Measurements from ENCODE around the gene SYNE4. TPM values are rescaled to one million over a fixed set of nuclear protein-coding genes. Genes with fewer than 3 reads are reported as not detected.
"Not testable (repeated sequence)": the region's sequence is repeated elsewhere in the genome, so short reads cannot be mapped to it uniquely, and the experiment has no call there.

Gene SYNE4
- total RNA-seq, 1 experiment from 2014 or later = 1.1 TPM

DNA sequence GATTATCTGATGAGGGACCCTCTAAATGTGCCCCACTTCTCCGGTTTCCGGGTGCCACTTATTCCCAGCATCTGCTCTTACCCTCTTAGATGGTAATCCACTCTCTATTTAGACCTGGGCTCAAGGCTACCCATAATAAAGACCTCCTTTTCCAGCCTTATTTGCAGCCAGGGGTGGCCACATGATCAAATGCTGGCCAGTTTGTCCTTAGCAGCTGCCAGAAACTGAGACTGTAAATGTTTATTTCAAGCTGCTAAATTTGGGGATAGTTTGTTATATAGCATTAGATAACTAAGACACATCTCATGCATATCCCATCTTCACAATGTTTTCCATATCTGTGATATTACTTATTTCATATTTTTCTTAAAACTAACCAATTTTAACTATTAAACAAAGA, 35.3 kb upstream of the SYNE4 start:
- intact Hi-C loops (cut with micrococcal nuclease; ENCODE audit: unreplicated experiment) = no loop called here
- Histone ChIP-seq H3K27me3 (ENCODE audit: control insufficient read depth, insufficient read depth, low read length) (no peaks in the 10 kb centered on the region), H3K9me3 (ENCODE audit: control insufficient read depth, insufficient read depth, low read depth, low read length) (no peaks in the 10 kb centered on the region), H3K4me3 (ENCODE audit: low read depth in 2 of 2, low read length in 2 of 2) (no peak overlapping the region), H3K4me1 (ENCODE audit: control insufficient read depth, insufficient read depth, low read length) (no peaks in the 10 kb centered on the region), H3K27ac (ENCODE audit: low read length) (no peak overlapping the region), H3K36me3 (ENCODE audit: control insufficient read depth, insufficient read depth, low read length) (no peaks in the 10 kb centered on the region)
- TF ChIP-seq TCF7L2 (IDR thresholded peaks at IDR 0.05; ENCODE audit: low read depth, low read length) (no peak), SIN3A (IDR thresholded peaks at IDR 0.05; ENCODE audit: borderline replicate concordance, insufficient read depth, low read depth, low read length) (no peak), POLR2AphosphoS5 (IDR thresholded peaks at IDR 0.05; ENCODE audit: low read depth, low read length) (no peak), CTCF (IDR thresholded peaks at IDR 0.05) (no peak)
- TF ChIP-seq, protein P1, sequence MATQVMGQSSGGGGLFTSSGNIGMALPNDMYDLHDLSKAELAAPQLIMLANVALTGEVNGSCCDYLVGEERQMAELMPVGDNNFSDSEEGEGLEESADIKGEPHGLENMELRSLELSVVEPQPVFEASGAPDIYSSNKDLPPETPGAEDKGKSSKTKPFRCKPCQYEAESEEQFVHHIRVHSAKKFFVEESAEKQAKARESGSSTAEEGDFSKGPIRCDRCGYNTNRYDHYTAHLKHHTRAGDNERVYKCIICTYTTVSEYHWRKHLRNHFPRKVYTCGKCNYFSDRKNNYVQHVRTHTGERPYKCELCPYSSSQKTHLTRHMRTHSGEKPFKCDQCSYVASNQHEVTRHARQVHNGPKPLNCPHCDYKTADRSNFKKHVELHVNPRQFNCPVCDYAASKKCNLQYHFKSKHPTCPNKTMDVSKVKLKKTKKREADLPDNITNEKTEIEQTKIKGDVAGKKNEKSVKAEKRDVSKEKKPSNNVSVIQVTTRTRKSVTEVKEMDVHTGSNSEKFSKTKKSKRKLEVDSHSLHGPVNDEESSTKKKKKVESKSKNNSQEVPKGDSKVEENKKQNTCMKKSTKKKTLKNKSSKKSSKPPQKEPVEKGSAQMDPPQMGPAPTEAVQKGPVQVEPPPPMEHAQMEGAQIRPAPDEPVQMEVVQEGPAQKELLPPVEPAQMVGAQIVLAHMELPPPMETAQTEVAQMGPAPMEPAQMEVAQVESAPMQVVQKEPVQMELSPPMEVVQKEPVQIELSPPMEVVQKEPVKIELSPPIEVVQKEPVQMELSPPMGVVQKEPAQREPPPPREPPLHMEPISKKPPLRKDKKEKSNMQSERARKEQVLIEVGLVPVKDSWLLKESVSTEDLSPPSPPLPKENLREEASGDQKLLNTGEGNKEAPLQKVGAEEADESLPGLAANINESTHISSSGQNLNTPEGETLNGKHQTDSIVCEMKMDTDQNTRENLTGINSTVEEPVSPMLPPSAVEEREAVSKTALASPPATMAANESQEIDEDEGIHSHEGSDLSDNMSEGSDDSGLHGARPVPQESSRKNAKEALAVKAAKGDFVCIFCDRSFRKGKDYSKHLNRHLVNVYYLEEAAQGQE (IDR thresholded peaks at IDR 0.05; ENCODE audit: insufficient read depth in 1 of 2, low read depth in 2 of 2, low read length in 1 of 2) = no peak
- CTCF ChIA-PET = no interaction called here
- DNase-seq (ENCODE audit: low read depth, low spot score) (no peak), ATAC-seq (no peak)
- POLR2A ChIA-PET = no interaction called here
- in situ Hi-C loops (cut with HindIII; ENCODE audit: low pct_unique_long_range_greater_than_20kb, low sequenced_read_pairs) = no loop called here
- no TSS peak for BruUV-seq (replicated peaks)

GRCh38 chr19:36041831-36042230, 33.2 kb upstream of the SYNE4 start:
- TF ChIP-seq POLR2AphosphoS5 (IDR thresholded peaks at IDR 0.05; ENCODE audit: low read depth, low read length) = no peak
- TF ChIP-seq TCF7L2 (IDR thresholded peaks at IDR 0.05; ENCODE audit: low read depth, low read length) = no peak
- TF ChIP-seq SIN3A (IDR thresholded peaks at IDR 0.05; ENCODE audit: borderline replicate concordance, insufficient read depth, low read depth, low read length) = no peak
- TF ChIP-seq, protein P1 (IDR thresholded peaks at IDR 0.05; ENCODE audit: insufficient read depth in 1 of 2, low read depth in 2 of 2, low read length in 1 of 2) = no peak
- TF ChIP-seq CTCF (IDR thresholded peaks at IDR 0.05) = no peak
- DNase-seq (ENCODE audit: low read depth, low spot score) (no peak), ATAC-seq (0 out of 2 replicates have a peak, but pooled peaks have one; percentile 37)
- Histone ChIP-seq H3K27me3 (ENCODE audit: control insufficient read depth, insufficient read depth, low read length) (no peaks in the 10 kb centered on the region), H3K36me3 (ENCODE audit: control insufficient read depth, insufficient read depth, low read length) (no peaks in the 10 kb centered on the region), H3K9me3 (ENCODE audit: control insufficient read depth, insufficient read depth, low read depth, low read length) (no peaks in the 10 kb centered on the region), H3K4me1 (ENCODE audit: control insufficient read depth, insufficient read depth, low read length) (no peaks in the 10 kb centered on the region), H3K4me3 (ENCODE audit: low read depth in 2 of 2, low read length in 2 of 2) (no peak overlapping the region), H3K27ac (ENCODE audit: low read length) (no peak overlapping the region)
- no TSS peak for BruUV-seq (replicated peaks)
- intact Hi-C loops (cut with micrococcal nuclease; ENCODE audit: unreplicated experiment) (no loop called here), in situ Hi-C loops (cut with HindIII; ENCODE audit: low pct_unique_long_range_greater_than_20kb, low sequenced_read_pairs) (no loop called here)
- CTCF ChIA-PET = interaction anchor here (0.5 to 0.6 kb wide), 3 partner anchors 14 to 506 kb away, joined by 3 to 7 read pairs (median 7); no protein-coding TSS in a partner anchor
- POLR2A ChIA-PET = no interaction called here

- in situ Hi-C loops (cut with HindIII; ENCODE audit: low pct_unique_long_range_greater_than_20kb, low sequenced_read_pairs); BruUV-seq (replicated peaks); H3K27ac ChIP-seq (ENCODE audit: low read length); H3K27me3 ChIP-seq (ENCODE audit: control insufficient read depth, insufficient read depth, low read length); POLR2A ChIA-PET; H3K36me3 ChIP-seq (ENCODE audit: control insufficient read depth, insufficient read depth, low read length); H3K4me3 ChIP-seq (ENCODE audit: low read depth in 2 of 2, low read length in 2 of 2); H3K4me1 ChIP-seq (ENCODE audit: control insufficient read depth, insufficient read depth, low read length); H3K9me3 ChIP-seq (ENCODE audit: control insufficient read depth, insufficient read depth, low read depth, low read length); intact Hi-C loops (cut with micrococcal nuclease; ENCODE audit: unreplicated experiment); DNase-seq (ENCODE audit: low read depth, low spot score); ATAC-seq: not testable (repeated sequence)
- CTCF ChIA-PET = interaction anchor here (0.6 kb wide), 2 partner anchors 13 to 14 kb away, joined by 5 to 7 read pairs; no protein-coding TSS in a partner anchor
These were observed 32.5 kb upstream of the SYNE4 start for GRCh38 chr19:36041092-36041491.

All from Panc1 (cell line).